ENCODE results near the gene PGAP6. TPM values are rescaled to one million over a fixed set of nuclear protein-coding genes. Genes with fewer than 3 reads are reported as not detected.

Gene PGAP6
- total RNA-seq, 1 experiment from 2014 or later = 85.5 TPM

GRCh38 chr16:425740-426114 lies 43.9 kb upstream of the PGAP6 start:
- H3K36me3 ChIP-seq (ENCODE audit: control insufficient read depth, insufficient read depth, low read length) = no peaks in the 10 kb centered on the region
- TF ChIP-seq CTCF (IDR thresholded peaks at IDR 0.05; ENCODE audit: insufficient read depth in 1 of 2, low read depth in 1 of 2, low read length in 1 of 2, severe bottlenecking in 1 of 2, unreplicated experiment in 1 of 2) = no peak
- Mint-ChIP-seq H3K36me3 (ENCODE audit: insufficient read depth, unreplicated experiment) (no peaks in the 10 kb centered on the region), H3K4me3 (ENCODE audit: unreplicated experiment) (peak overlapping the region; percentile 71), H3K9me3 (ENCODE audit: unreplicated experiment) (no peaks in the 10 kb centered on the region), H3K4me1 (ENCODE audit: low read depth, unreplicated experiment) (peaks cover 11% of the 10 kb centered on the region), H3K27me3 (ENCODE audit: insufficient read depth, unreplicated experiment) (no peaks in the 10 kb centered on the region), H3K27ac (ENCODE audit: unreplicated experiment) (no peak overlapping the region)
- no TSS peak for BruUV-seq (replicated peaks)
- H3K4me3 ChIP-seq (ENCODE audit: low read depth, low read length) = peak overlapping the region; percentile 50
- DNase-seq = no peak
- no peaks in the 10 kb centered on the region; the same call in 1 of the 2 replicates for H3K27me3 ChIP-seq (replicated peaks; ENCODE audit: control insufficient read depth, insufficient read depth, low read length)
- intact Hi-C loops (cut with micrococcal nuclease; ENCODE audit: unreplicated experiment) = loop anchor here (10.0 kb wide), 1 partner anchor 59 kb away; no protein-coding TSS in a partner anchor
- POLR2A ChIA-PET = no interaction called here
- no peaks in the 10 kb centered on the region for H3K9me3 ChIP-seq
- H3K4me1 ChIP-seq = no peaks in the 10 kb centered on the region; the same call in 1 of the 2 replicates
- CTCF ChIA-PET = interaction anchor here (0.9 to 1.7 kb wide), 3 partner anchors 24 to 108 kb away, joined by 3 to 5 read pairs (median 5); partner anchors contain the start of gene DECR2

GRCh38 chr16:425082-425718 lies 43.4 kb upstream of the PGAP6 start, which contains the start of gene RAB11FIP3:
RAB11FIP3 (plus strand) TSS chr16:425649; CDS start chr16:426007, 358 bp downstream.
- Mint-ChIP-seq H3K9me3 (ENCODE audit: unreplicated experiment) (no peaks in the 10 kb centered on the region), H3K27me3 (ENCODE audit: insufficient read depth, unreplicated experiment) (no peaks in the 10 kb centered on the region), H3K27ac (ENCODE audit: unreplicated experiment) (no peak within 1 kb of the TSS), H3K4me1 (ENCODE audit: low read depth, unreplicated experiment) (peaks cover 11% of the 10 kb centered on the region), H3K4me3 (ENCODE audit: unreplicated experiment) (peak within 1 kb of the TSS; percentile 73), H3K36me3 (ENCODE audit: insufficient read depth, unreplicated experiment) (no peaks in the 10 kb centered on the region)
- no peaks in the 10 kb centered on the region for H3K36me3 ChIP-seq (ENCODE audit: control insufficient read depth, insufficient read depth, low read length)
- H3K4me1 ChIP-seq = no peaks in the 10 kb centered on the region; the same call in 1 of the 2 replicates
- no TSS peak for BruUV-seq (replicated peaks)
- DNase-seq = peak; percentile 72 to 82
- H3K27me3 ChIP-seq (replicated peaks; ENCODE audit: control insufficient read depth, insufficient read depth, low read length) = no peaks in the 10 kb centered on the region; the same call in 1 of the 2 replicates
- peak within 1 kb of the TSS; percentile 50 for H3K4me3 ChIP-seq (ENCODE audit: low read depth, low read length)
- CTCF ChIA-PET = interaction anchor here (0.9 to 1.7 kb wide), 6 partner anchors 23 to 109 kb away, joined by 3 to 6 read pairs (median 4); partner anchors contain the start of genes CAPN15 and DECR2
- no peaks in the 10 kb centered on the region for H3K9me3 ChIP-seq
- intact Hi-C loops (cut with micrococcal nuclease; ENCODE audit: unreplicated experiment) = loop anchor here (10.0 kb wide), 1 partner anchor 60 kb away; no protein-coding TSS in a partner anchor
- TF ChIP-seq CTCF (IDR thresholded peaks at IDR 0.05; ENCODE audit: insufficient read depth in 1 of 2, low read depth in 1 of 2, low read length in 1 of 2, severe bottlenecking in 1 of 2, unreplicated experiment in 1 of 2) = peak in 1 of 2 experiments; percentile 56
- POLR2A ChIA-PET = no interaction called here

- intact Hi-C loops (cut with micrococcal nuclease; ENCODE audit: unreplicated experiment) = loop anchor here (10.0 kb wide), 1 partner anchor 60 kb away; no protein-coding TSS in a partner anchor
- H3K27me3 Mint-ChIP-seq (ENCODE audit: insufficient read depth, unreplicated experiment) = no peaks in the 10 kb centered on the region
- no peak for TF ChIP-seq CTCF (IDR thresholded peaks at IDR 0.05; ENCODE audit: insufficient read depth in 1 of 2, low read depth in 1 of 2, low read length in 1 of 2, severe bottlenecking in 1 of 2, unreplicated experiment in 1 of 2)
- no TSS peak for BruUV-seq (replicated peaks)
- POLR2A ChIA-PET = no interaction called here
- H3K4me1 Mint-ChIP-seq (ENCODE audit: low read depth, unreplicated experiment) = peaks cover 11% of the 10 kb centered on the region
- peak in 1 of 2 experiments; percentile 30 for DNase-seq
- no peaks in the 10 kb centered on the region; the same call in 1 of the 2 replicates for H3K27me3 ChIP-seq (replicated peaks; ENCODE audit: control insufficient read depth, insufficient read depth, low read length)
- H3K36me3 ChIP-seq (ENCODE audit: control insufficient read depth, insufficient read depth, low read length) = no peaks in the 10 kb centered on the region
- H3K4me3 ChIP-seq (ENCODE audit: low read depth, low read length) = peak overlapping the region; percentile 50
- no peaks in the 10 kb centered on the region for H3K9me3 Mint-ChIP-seq (ENCODE audit: unreplicated experiment)
- CTCF ChIA-PET = interaction anchor here (0.9 to 1.7 kb wide), 5 partner anchors 23 to 109 kb away, joined by 3 to 6 read pairs (median 5); partner anchors contain the start of genes CAPN15 and DECR2
- no peaks in the 10 kb centered on the region for H3K36me3 Mint-ChIP-seq (ENCODE audit: insufficient read depth, unreplicated experiment)
- peak overlapping the region; percentile 71 for H3K4me3 Mint-ChIP-seq (ENCODE audit: unreplicated experiment)
- no peak overlapping the region for H3K27ac Mint-ChIP-seq (ENCODE audit: unreplicated experiment)
- H3K9me3 ChIP-seq = no peaks in the 10 kb centered on the region
- H3K4me1 ChIP-seq = no peaks in the 10 kb centered on the region; the same call in 1 of the 2 replicates
Measured at GRCh38 chr16:424623-425081, 42.9 kb upstream of the PGAP6 start.
